ENCODE measurements around the gene NRF1. TPM values are rescaled to one million over a fixed set of nuclear protein-coding genes. Genes with fewer than 3 reads are reported as not detected.

The NRF1 gene
- total and polyA plus RNA-seq, 2 of the 8 experiments (the other 6 are each of a cell fraction or from before 2014, with no cell fraction given), result 18.2 to 21.4 TPM

- H4K20me1 ChIP-seq (replicated peaks in 1 of 2; ENCODE audit: control insufficient read depth in 1 of 2, insufficient read depth in 2 of 2, low read length in 2 of 2), result no peaks in the 10 kb centered on the region
- no peak overlapping the region for H3K23ac ChIP-seq (ENCODE audit: insufficient read length)
- no peak overlapping the region for H3K14ac ChIP-seq (ENCODE audit: insufficient read length)
- H2BK5ac ChIP-seq (ENCODE audit: low read depth, low read length), result no peak overlapping the region
- H3K56ac ChIP-seq (replicated peaks; ENCODE audit: insufficient read length, low read depth, low read length), result no peak overlapping the region
- H2BK12ac ChIP-seq (ENCODE audit: low read depth, low read length), result no peak overlapping the region
- no peak for TF ChIP-seq CBX5 (IDR thresholded peaks at IDR 0.05; ENCODE audit: low read depth, low read length)
- TF ChIP-seq SAP30 (IDR thresholded peaks at IDR 0.05; ENCODE audit: insufficient read depth, insufficient replicate concordance, low read length), result no peak
- no peak for TF ChIP-seq KDM1A (IDR thresholded peaks at IDR 0.05; ENCODE audit: borderline replicate concordance, low read length)
- no peak for TF ChIP-seq SIN3A (conservative IDR thresholded peaks at IDR 0.05 in 1 of 2, IDR thresholded peaks at IDR 0.05 in 1 of 2; ENCODE audit: low read depth in 1 of 2, low read length in 2 of 2)
- TF ChIP-seq TAF1 (IDR thresholded peaks at IDR 0.05; ENCODE audit: low read depth, low read length), result no peak
- H4K8ac ChIP-seq (ENCODE audit: extremely low read depth, insufficient read depth, low read length), result no peak overlapping the region
- ChIA-PET POLR2A (ENCODE audit: partially characterized antibody) (no interaction called here), CTCF (ENCODE audit: partially characterized antibody) (interaction anchor here (1.1 kb wide), 1 partner anchor 25 kb away, joined by 3 read pairs; no protein-coding TSS in a partner anchor)
- H2BK15ac ChIP-seq (ENCODE audit: low read length), result no peak overlapping the region
- no peak overlapping the region for H2BK120ac ChIP-seq (replicated peaks; ENCODE audit: low read depth, low read length)
- DNase-seq (ENCODE audit: low read depth in 1 of 2, low spot score in 2 of 2) (no peak), FAIRE-seq (no peak)
- H3K9ac ChIP-seq (replicated peaks in 1 of 4; ENCODE audit: extremely low read depth in 1 of 4, low read depth in 3 of 4, low read length in 3 of 4), result no peak overlapping the region
- H3K9me3 ChIP-seq (ENCODE audit: insufficient read depth in 2 of 2, low read depth in 1 of 2, low read length in 1 of 2), result peaks cover 0 to 3% of the 10 kb centered on the region in 2 experiments; a peak in 1 of 4 replicates
- H2AFZ ChIP-seq (ENCODE audit: low read length), result no peak overlapping the region
- H3K27ac ChIP-seq (ENCODE audit: low read depth, low read length), result no peak overlapping the region
- WGBS, 2 experiments (ENCODE audit: extremely low coverage in 1 of 2, insufficient coverage in 1 of 2, insufficient read length in 1 of 2, insufficient replicate concordance in 2 of 2, low coverage in 1 of 2, low lambda C conversion rate in 2 of 2, missing lambda C conversion rate in 1 of 2), result 96% methylated on average over 5 of the region's 5 CpGs; no CpG with 5 or more reads in 1 of the 2 experiments
- H3K4me3 ChIP-seq (ENCODE audit: extremely low read depth in 1 of 4, insufficient read depth in 2 of 4, low read depth in 3 of 4, low read length in 4 of 4), result no peak overlapping the region
- H2AK5ac ChIP-seq (ENCODE audit: low read depth, low read length), result no peak overlapping the region
- H3K4ac ChIP-seq (replicated peaks; ENCODE audit: insufficient read length, low read depth, low read length), result no peak overlapping the region
- no peaks in the 10 kb centered on the region for H3K79me1 ChIP-seq (ENCODE audit: low read depth, low read length)
- H3K79me2 ChIP-seq (ENCODE audit: control insufficient read depth in 1 of 2, insufficient read depth in 2 of 2, low read length in 2 of 2), result no peaks in the 10 kb centered on the region
- no peak overlapping the region for H3K4me2 ChIP-seq (ENCODE audit: insufficient read depth in 1 of 2, low read depth in 2 of 2, low read length in 2 of 2)
- no peaks in the 10 kb centered on the region for H3K4me1 ChIP-seq (replicated peaks in 1 of 4; ENCODE audit: control insufficient read depth in 3 of 4, insufficient read depth in 4 of 4, low read length in 3 of 4)
- H3K27me3 ChIP-seq (replicated peaks in 1 of 4; ENCODE audit: control insufficient read depth in 3 of 4, extremely low read depth in 1 of 4, insufficient read depth in 3 of 4, low read length in 3 of 4), result no peaks in the 10 kb centered on the region
- H3K36me3 ChIP-seq (ENCODE audit: control insufficient read depth in 2 of 4, insufficient read depth in 4 of 4, low read length in 3 of 4), result no peaks in the 10 kb centered on the region
- H4K91ac ChIP-seq (replicated peaks; ENCODE audit: insufficient read length, low read length), result no peak overlapping the region
- no peak overlapping the region for H2BK20ac ChIP-seq (ENCODE audit: low read length)
- H4K5ac ChIP-seq (ENCODE audit: insufficient read length, low read depth, low read length), result no peak overlapping the region
- no peaks in the 10 kb centered on the region for H3K23me2 ChIP-seq (ENCODE audit: low read depth, low read length)
- H3K18ac ChIP-seq (ENCODE audit: extremely low read depth, low read length), result no peak overlapping the region
These were observed 39.3 kb upstream of the NRF1 start for GRCh38 chr7:129572205-129572604.
